HT-29 (cell line): ENCODE measurements around the gene FEN1. TPM values are rescaled to one million over a fixed set of nuclear protein-coding genes. Genes with fewer than 3 reads are reported as not detected.
A peak's percentile ranks its signal among the peaks of the same experiment; 100 is the strongest.

ENCODE experiments used
- DNase-seq: peaks from one replicate; pipeline ENCODE4 v3.0.0-alpha.2; 2015; ENCODE audit warnings: low spot score
- total RNA-seq: library from RNA; depleted of rRNA; stranded (reverse); fragments of >200 nt; shearing (Covaris generic); gene quantifications from 2 replicates; pipeline ENCODE4 v1.2.3, GENCODE V29; 2014

The FEN1 gene
- total RNA-seq, 1 experiment from 2014 or later = 137 TPM

GRCh38 chr11:61793829-61794204, 1.1 kb downstream of the FEN1 start:
- no peak for DNase-seq

DNA sequence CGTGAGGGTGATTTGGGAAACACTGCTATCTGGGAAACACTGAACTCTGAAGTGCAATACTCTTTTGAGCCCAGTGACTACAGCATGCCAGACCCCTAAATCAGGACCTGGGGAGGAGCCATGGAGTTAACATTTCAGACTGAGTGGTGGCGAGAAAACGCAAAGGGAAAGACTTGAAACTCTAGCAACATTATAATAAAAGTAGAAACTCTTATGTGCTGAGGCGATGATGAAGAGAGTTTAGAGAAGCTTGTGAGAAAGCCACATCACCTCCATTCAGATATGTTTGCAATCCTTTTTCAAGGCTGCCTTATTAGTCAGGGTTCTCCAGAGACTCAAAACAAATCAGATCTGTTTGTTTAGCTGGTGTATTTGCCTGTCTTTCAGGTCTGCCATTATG, 1.9 kb downstream of the FEN1 start:
- no peak for DNase-seq

DNA sequence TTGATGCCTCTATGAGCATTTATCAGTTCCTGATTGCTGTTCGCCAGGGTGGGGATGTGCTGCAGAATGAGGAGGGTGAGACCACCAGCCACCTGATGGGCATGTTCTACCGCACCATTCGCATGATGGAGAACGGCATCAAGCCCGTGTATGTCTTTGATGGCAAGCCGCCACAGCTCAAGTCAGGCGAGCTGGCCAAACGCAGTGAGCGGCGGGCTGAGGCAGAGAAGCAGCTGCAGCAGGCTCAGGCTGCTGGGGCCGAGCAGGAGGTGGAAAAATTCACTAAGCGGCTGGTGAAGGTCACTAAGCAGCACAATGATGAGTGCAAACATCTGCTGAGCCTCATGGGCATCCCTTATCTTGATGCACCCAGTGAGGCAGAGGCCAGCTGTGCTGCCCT, 2.7 kb downstream of the FEN1 start:
- no peak for DNase-seq

- no peak for DNase-seq
Measured at GRCh38 chr11:61795876-61796526, 3.3 kb downstream of the FEN1 start.

DNA sequence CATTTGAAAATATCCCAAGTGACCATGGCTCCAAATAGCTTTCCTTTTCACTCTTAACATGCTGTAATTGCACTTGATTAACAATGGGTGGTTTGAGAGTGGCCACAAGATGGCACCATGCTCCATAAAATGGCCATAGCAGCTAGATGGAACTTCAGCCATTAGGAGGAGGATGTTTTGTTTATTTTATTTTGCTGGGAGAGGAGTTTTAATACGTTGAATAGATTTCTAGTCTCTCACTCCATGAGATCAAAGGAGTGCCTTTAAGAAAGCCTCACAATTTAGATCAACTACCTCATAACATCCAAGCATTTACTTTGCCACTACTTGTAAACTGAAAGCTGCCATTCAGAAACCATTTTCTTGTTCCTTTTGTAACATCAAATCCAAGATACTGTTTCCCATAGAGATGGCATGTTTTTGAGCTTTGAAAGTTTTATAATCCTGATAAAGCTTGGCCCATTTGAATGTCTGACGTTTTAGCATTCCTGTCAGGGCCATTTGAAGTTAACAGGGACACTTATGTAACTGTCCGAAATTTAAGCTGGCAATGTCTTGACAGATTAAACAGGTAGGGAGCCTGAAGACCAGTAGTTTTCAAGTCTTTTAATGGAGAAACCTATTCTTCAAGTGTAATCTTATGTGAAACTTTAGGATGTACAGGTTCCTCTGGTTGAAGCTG, 4.7 kb downstream of the FEN1 start:
- peak; percentile 92 for DNase-seq

DNA sequence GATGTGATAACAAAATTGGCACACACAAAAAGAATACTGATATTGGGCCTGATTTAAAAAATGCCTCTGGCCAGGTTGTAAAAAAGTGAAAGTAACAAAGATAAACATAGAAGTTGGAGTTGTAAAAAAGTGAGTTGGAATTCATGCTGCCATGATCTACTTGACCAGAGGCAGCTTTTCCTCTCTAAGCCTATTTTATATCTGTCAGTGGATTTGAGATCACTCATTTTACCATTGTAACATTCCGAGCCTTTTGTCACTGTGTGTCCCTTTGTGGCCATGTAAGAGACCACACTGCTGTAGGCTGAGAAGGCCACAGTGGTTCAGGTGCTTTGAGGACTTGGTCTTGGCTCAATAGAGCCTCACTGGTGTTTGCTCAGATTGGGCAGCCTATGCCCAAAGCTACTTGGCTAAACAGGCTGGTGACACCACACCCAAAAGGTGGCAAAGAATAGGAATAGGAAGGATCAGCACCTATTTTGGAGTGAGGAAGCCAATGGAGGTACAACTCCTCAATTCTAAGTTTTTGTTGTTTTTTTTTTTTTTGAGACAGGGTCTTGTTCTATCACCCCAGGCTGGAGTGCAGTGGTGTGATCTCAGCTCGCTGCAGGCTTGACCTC, 7.1 kb downstream of the FEN1 start:
- no peak for DNase-seq

- no peak for DNase-seq
Measured at GRCh38 chr11:61800331-61801281, 7.9 kb downstream of the FEN1 start.

DNA sequence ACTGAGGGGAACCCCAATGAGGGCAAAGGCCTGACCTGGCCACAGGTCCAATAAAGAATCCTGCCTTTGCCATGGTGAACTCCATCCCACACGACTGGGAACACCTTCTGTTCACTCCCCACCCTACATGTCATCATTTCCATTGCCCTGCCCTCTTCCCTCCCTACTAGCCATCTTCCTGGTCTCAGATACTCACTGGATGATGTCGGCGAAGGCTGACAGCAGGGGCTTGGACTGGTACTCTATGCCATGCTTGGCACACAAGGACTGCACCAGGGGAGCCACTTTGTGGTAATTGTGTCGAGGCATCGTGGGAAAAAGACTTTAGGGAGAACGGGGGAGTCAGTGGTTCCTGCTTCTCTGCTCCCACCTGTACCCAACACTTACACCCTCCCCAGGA, 9.9 kb downstream of the FEN1 start:
- no peak for DNase-seq

DNA sequence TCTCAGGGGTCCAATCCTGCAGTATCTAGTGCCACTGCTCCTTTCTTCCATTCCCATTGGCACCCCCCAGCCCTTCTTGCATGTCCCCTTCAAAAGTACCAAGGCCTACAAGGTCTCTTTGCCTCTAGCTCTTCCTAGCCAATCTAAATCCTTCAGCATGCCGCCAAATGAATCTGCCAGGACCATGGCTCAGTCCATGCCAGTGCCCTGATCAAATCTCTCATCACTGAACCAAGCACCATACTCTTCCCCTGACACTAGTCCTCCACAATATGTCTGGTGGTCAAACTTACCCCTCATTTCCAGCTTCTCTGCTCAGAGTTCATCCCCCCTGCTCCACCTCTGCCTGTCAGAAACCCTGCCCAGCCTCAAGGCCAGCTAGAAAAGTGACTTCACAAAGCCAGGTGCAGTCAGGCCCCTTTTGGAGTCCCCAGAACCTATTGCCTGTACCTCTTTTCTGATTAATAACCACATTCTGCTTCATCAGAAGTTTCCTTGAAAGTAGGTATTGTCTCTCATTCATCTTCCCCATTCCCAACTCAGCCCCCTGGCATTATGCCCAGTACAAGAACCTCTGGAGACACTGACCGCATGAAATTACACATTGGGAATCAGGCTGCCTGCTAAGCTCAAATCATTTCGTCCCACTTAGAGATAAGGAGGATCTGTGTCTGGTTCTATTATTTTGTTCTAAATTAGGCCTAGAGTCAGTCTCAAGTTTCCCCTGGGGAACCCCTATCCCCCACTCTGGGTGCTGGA, 11.4 kb downstream of the FEN1 start:
- no peak for DNase-seq

GRCh38 chr11:61805146-61805545, 12.4 kb downstream of the FEN1 start:
- DNase-seq = no peak

DNA sequence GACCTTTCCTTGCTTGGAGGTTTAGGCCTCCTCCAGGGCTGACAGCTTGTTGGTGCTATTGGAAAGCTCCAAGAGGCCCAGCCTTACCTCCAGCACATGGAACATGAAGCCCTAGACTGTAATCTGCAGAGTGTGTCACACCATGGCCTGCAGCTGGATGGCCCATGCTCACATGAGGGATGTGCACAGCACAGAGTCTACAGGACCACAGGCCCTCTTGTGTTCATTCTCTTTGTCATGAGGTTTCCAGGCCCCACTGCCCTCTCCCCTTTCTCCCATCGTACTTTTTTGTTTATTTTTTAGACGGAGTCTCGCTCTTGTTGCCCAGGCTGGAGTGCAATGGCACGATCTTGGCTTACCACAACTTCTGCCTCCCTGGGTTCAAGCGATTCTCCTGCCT, 14.1 kb downstream of the FEN1 start:
- DNase-seq = no peak

- no peak for DNase-seq
Measured at GRCh38 chr11:61810671-61811175, 18.0 kb downstream of the FEN1 start.

DNA sequence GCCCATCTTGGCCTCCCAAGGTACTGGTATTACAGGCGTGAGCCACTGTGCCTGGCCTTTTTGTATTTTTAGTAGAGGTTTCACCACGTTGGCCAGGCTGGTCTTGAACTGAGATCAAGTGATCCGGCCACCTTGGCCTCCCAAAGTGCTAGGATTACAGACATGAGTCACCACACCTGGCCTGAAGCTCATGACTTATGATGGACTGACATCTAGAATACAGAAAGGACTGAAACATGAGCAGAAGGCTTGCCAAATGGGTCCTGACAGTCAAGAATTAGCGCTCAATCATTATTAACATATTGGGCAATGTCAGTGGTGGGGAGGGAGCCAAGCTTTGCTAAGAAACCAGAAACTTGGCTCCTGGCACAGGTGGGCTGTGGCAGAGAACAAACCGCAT, 19.1 kb downstream of the FEN1 start:
- DNase-seq = no peak

DNA sequence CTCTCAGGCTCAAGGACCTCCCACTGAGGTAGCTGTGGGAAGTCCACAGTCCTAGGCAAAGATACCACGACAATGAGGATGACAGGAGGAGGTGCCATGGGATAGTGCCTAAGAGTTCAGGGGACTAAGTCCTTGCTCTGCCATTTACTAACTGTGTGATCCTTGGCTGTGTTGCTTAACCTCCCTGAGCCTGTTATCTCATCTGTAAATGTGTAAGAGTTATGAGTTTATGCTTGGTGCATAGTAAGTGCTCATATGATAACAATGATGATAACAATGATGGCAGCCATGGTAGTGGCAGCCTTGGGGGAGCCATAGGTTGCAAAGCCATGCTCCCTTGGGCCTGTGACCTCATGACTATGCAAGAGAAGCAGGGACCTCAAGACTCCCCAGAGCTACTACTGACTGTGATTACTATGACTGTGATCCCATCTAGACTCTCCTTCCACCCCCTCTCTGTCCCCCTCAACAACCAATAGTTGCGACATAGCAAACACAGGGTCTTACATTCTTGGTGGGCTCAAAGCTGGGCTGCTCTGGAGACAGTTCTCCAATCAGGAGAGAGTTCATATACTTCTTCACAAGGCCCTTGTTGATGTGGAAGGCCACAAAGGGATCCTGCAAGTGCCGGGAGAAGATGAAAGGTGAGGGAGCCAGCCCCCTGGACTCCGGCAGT, 20.2 kb downstream of the FEN1 start:
- DNase-seq = no peak

GRCh38 chr11:61814247-61814957, 21.7 kb downstream of the FEN1 start:
- peak; percentile 52 for DNase-seq

GRCh38 chr11:61814958-61815789, 22.5 kb downstream of the FEN1 start:
- peak; percentile 89 for DNase-seq

GRCh38 chr11:61815790-61816735, 23.4 kb downstream of the FEN1 start:
- no peak for DNase-seq
